ENCODE measurements around the gene PPM1M. TPM values are rescaled to one million over a fixed set of nuclear protein-coding genes. Genes with fewer than 3 reads are reported as not detected.

Gene PPM1M
- polyA plus RNA-seq, 1 of the 3 experiments (the other 2 are of a cell fraction), result 19.2 TPM

DNA sequence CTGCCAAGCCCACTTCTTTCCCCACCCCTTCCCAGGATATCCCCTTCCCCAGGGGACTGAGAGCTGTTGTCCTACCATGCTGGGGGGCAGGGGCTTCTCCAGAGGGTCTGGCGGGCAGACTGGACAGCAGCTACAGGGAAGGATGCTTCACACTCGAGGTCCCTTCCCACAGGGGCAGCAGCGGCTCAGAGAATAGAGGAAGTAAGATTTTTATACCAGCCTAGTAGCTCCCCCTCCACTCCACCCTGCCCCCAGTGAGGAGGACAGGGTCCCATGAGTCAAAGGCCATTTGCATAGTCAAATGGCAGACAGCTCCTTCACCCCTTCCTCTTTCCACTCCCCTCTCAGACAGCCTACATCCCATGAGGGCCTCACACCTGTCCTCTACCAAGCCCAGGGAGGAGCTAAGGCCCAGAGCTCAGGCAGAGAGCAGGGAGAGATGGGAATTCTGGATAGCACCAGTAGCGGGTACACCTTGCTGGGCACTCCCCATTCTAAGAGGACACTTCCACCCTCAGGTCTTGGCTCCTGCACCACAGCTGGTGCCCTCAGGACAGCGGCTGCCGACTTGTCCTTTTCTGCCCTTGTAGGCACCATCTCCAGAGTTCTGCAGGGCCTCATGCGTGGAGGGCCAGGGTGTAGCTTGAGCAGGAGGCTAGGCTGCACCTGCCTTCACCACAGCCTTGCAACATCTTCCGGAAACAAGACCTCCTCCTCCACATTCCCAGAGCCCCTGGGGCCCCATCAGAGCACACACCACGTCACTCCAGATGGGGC, 19.9 kb upstream of the PPM1M start, which contains the start of gene TLR9:
Gene TLR9 (minus strand): TSS at position 194 of the 777 bp plus-strand sequence. CDS start 116 bp downstream, at position 78.
- Histone ChIP-seq H3K4me2 (no peak within 1 kb of the TSS), H3K4me3 (ENCODE audit: low read depth in 2 of 2, low read length in 1 of 2) (no peak within 1 kb of the TSS), H4K20me1 (ENCODE audit: insufficient read depth) (no peaks in the 10 kb centered on the region), H3F3A (replicated peaks; ENCODE audit: insufficient read depth) (no peaks in the 10 kb centered on the region), H3K9ac (no peak within 1 kb of the TSS), H3K4me1 (ENCODE audit: control insufficient read depth in 1 of 2, insufficient read depth in 2 of 2, low read depth in 1 of 2, low read length in 1 of 2) (peaks cover 0 to under 1% of the 10 kb centered on the region in 2 experiments; a peak in 1 of 4 replicates), H3K27ac (ENCODE audit: low read depth in 2 of 2, low read length in 1 of 2) (no peak within 1 kb of the TSS), H2AFZ (ENCODE audit: low read depth) (no peak within 1 kb of the TSS), H3K9me3 (no peaks in the 10 kb centered on the region), H3K27me3 (ENCODE audit: insufficient read depth) (no peaks in the 10 kb centered on the region), H3K79me2 (ENCODE audit: insufficient read depth) (no peaks in the 10 kb centered on the region), H3K9me2 (no peaks in the 10 kb centered on the region), H3K36me3 (replicated peaks in 1 of 2; ENCODE audit: control insufficient read depth in 1 of 2, insufficient read depth in 2 of 2, low read length in 1 of 2) (peaks cover 4 to 24% of the 10 kb centered on the region in 2 experiments)
- ChIA-PET CTCF (interaction anchor here (1.2 to 16.1 kb wide), 5 partner anchors 8 to 223 kb away, joined by 3 to 257 read pairs (median 57); partner anchors contain the start of gene TWF2), POLR2A (interaction anchor here (0.6 kb wide), 1 partner anchor 62 kb away, joined by 4 read pairs; the partner anchor contains the start of gene GLYCTK)
- WGBS (ENCODE audit: low lambda C conversion rate), result 87% methylated on average over 5 of the region's 9 CpGs
- TF ChIP-seq MEF2A (IDR thresholded peaks at IDR 0.05; ENCODE audit: borderline replicate concordance, low read depth) (no peak), RAD21 (IDR thresholded peaks at IDR 0.05; ENCODE audit: low read length) (no peak), REST (IDR thresholded peaks at IDR 0.05; ENCODE audit: low read depth, low read length) (no peak), FOXJ3 (CRISPR knock-in tag; IDR thresholded peaks at IDR 0.05) (no peak), TEAD4 (IDR thresholded peaks at IDR 0.05; ENCODE audit: borderline replicate concordance, insufficient read depth) (no peak), EP300 (IDR thresholded peaks at IDR 0.05; ENCODE audit: borderline replicate concordance in 1 of 2, low read depth in 1 of 2, low read length in 1 of 2) (no peak), SIN3A (IDR thresholded peaks at IDR 0.05; ENCODE audit: borderline replicate concordance, low read depth, low read length) (no peak), SMC3 (IDR thresholded peaks at IDR 0.05; ENCODE audit: low read depth, low read length) (no peak), TCF12 (IDR thresholded peaks at IDR 0.05) (no peak), RCOR1 (IDR thresholded peaks at IDR 0.05; ENCODE audit: low read length) (no peak)
- no peak for DNase-seq

DNA sequence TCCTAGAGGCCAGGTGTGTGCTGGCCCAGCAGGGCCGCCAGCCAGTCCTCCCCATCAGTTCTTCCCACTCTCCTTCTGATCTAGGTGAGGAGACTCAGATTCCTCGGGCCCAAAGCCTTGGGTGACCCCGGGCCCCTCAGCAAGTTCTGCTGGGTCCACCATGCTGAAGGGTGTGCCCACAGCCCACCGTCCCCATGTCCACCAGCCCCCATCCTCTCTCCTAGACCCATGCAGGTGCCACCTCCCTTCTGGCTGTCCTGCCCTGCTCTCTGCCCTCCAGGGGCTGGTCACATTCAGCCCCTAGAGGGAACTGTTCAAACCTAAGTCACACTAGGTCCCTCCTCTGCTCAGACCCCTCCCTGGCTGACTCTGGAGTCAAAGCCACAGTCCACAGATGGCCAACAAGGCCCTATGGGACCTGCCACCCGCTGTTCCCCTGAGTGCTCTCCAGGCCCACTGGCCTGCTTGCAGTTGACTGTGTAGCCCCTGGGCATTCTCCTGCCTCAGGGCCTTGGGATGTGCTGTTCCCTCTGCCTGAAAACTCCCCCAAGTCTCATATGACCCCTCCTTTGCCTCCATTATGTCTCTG, 19.2 kb upstream of the PPM1M start:
- ChIA-PET CTCF (interaction anchor here (1.2 to 16.1 kb wide), 4 partner anchors 8 to 224 kb away, joined by 3 to 257 read pairs (median 83); partner anchors contain the start of gene TWF2), POLR2A (interaction anchor here (0.6 kb wide), 1 partner anchor 61 kb away, joined by 4 read pairs; the partner anchor contains the start of gene GLYCTK)
- Histone ChIP-seq H3K27ac (ENCODE audit: low read depth in 2 of 2, low read length in 1 of 2) (no peak overlapping the region), H4K20me1 (ENCODE audit: insufficient read depth) (peaks cover 6% of the 10 kb centered on the region), H3K4me2 (no peak overlapping the region), H3K9me3 (no peaks in the 10 kb centered on the region), H3K36me3 (replicated peaks in 1 of 2; ENCODE audit: control insufficient read depth in 1 of 2, insufficient read depth in 2 of 2, low read length in 1 of 2) (peaks cover 10 to 31% of the 10 kb centered on the region in 2 experiments), H3K9me2 (no peaks in the 10 kb centered on the region), H3K4me1 (ENCODE audit: control insufficient read depth in 1 of 2, insufficient read depth in 2 of 2, low read depth in 1 of 2, low read length in 1 of 2) (no peaks in the 10 kb centered on the region), H3K9ac (no peak overlapping the region), H3K4me3 (ENCODE audit: low read depth in 2 of 2, low read length in 1 of 2) (no peak overlapping the region), H3K27me3 (ENCODE audit: insufficient read depth) (no peaks in the 10 kb centered on the region), H3F3A (replicated peaks; ENCODE audit: insufficient read depth) (no peaks in the 10 kb centered on the region), H2AFZ (ENCODE audit: low read depth) (no peak overlapping the region), H3K79me2 (ENCODE audit: insufficient read depth) (no peaks in the 10 kb centered on the region)
- WGBS (ENCODE audit: low lambda C conversion rate), result 86% methylated on average over 2 of the region's 5 CpGs
- TF ChIP-seq SMC3 (IDR thresholded peaks at IDR 0.05; ENCODE audit: low read depth, low read length) (no peak), POLR2AphosphoS5 (IDR thresholded peaks at IDR 0.05; ENCODE audit: low read depth, low read length) (no peak), ELF1 (IDR thresholded peaks at IDR 0.05) (no peak), RXRA (IDR thresholded peaks at IDR 0.05; ENCODE audit: borderline replicate concordance, low read depth) (no peak), YY1 (IDR thresholded peaks at IDR 0.05; ENCODE audit: low read depth) (no peak), MEF2A (IDR thresholded peaks at IDR 0.05; ENCODE audit: borderline replicate concordance, low read depth) (no peak)
- TF ChIP-seq, protein P1, sequence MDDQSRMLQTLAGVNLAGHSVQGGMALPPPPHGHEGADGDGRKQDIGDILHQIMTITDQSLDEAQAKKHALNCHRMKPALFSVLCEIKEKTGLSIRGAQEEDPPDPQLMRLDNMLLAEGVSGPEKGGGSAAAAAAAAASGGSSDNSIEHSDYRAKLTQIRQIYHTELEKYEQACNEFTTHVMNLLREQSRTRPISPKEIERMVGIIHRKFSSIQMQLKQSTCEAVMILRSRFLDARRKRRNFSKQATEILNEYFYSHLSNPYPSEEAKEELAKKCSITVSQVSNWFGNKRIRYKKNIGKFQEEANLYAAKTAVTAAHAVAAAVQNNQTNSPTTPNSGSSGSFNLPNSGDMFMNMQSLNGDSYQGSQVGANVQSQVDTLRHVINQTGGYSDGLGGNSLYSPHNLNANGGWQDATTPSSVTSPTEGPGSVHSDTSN (IDR thresholded peaks at IDR 0.05), result no peak
- TF ChIP-seq, protein P2, sequence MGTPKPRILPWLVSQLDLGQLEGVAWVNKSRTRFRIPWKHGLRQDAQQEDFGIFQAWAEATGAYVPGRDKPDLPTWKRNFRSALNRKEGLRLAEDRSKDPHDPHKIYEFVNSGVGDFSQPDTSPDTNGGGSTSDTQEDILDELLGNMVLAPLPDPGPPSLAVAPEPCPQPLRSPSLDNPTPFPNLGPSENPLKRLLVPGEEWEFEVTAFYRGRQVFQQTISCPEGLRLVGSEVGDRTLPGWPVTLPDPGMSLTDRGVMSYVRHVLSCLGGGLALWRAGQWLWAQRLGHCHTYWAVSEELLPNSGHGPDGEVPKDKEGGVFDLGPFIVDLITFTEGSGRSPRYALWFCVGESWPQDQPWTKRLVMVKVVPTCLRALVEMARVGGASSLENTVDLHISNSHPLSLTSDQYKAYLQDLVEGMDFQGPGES (IDR thresholded peaks at IDR 0.05; ENCODE audit: low read depth, low read length), result no peak
- DNase-seq, result no peak

Data from SK-N-SH (cell line).